GM21529 (cell line): ENCODE results near the gene CUL1.

Experiments used
- ATAC-seq: cut with Tn5 transposase; IDR thresholded peaks from one replicate; pipeline ENCODE4 v1.9.1; 2021; ENCODE audit not compliant: unreplicated experiment

CUL1 gene

DNA sequence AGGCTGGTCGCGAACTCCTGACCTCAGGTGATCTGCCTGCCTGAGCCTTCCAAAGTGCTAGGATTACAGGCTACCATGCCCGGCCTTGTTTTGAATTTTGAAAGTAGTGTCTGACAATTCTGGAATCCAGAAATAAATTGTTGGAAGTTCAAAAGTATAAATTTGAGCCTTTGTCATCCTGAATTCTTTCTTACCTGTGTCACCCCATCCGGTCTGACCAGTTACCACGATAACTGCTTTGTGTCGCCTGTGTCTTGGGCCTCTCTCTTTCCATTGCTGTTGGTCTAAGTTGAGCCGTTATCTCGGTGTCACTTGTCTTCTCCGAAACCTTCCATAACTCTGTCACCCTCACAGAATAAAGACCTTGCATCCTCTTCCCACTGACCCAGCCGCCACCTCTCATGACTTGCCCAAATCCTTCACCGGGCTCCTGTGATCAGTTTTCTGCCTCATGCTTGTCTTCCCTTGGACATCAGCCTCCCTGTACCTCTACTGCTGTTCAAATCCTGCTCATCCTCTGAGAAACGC lies 18.6 kb downstream of the CUL1 start:
- no peak for ATAC-seq

DNA sequence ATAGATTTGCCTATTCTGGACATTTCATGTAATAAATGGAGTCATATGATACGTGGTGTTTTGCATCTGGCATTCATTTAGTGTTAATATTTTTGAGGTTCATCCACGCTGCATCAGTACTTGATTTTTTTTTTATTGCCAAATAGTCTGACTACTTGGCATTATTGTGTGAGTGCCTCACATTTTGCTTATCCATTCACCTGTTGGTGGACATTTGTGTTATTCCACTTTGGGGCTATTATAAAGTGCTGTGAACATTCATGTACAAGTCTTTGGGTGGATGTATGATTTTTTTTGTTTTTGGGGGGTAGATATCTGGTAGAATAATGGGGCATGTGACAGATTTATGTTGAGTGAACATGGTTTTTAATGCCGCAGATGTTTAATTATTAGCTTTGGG lies 19.7 kb downstream of the CUL1 start:
- ATAC-seq, result no peak

- no peak for ATAC-seq
These were observed 21.1 kb downstream of the CUL1 start for GRCh38 chr7:148719753-148720152.

GRCh38 chr7:148720472-148720871 lies 21.8 kb downstream of the CUL1 start:
- ATAC-seq, result no peak

DNA sequence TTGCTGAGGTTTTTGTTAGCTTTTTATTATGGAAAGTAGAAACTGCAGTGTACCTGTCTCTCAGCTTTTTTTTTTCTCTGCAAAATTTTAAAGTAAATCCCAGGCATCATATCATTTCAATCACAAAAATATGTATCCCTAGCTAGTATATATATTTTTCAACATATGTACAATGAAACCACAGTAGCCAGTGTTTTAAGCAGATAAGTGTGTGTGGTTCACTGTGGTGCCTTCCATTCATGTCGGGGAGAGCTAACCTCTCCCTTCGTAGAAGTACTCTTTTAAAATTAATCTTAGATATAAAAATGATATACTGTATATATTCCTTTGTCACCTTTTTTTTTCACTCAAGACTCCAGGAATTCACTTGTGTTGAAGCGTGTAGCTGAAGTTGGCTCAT lies 22.7 kb downstream of the CUL1 start:
- no peak for ATAC-seq

DNA sequence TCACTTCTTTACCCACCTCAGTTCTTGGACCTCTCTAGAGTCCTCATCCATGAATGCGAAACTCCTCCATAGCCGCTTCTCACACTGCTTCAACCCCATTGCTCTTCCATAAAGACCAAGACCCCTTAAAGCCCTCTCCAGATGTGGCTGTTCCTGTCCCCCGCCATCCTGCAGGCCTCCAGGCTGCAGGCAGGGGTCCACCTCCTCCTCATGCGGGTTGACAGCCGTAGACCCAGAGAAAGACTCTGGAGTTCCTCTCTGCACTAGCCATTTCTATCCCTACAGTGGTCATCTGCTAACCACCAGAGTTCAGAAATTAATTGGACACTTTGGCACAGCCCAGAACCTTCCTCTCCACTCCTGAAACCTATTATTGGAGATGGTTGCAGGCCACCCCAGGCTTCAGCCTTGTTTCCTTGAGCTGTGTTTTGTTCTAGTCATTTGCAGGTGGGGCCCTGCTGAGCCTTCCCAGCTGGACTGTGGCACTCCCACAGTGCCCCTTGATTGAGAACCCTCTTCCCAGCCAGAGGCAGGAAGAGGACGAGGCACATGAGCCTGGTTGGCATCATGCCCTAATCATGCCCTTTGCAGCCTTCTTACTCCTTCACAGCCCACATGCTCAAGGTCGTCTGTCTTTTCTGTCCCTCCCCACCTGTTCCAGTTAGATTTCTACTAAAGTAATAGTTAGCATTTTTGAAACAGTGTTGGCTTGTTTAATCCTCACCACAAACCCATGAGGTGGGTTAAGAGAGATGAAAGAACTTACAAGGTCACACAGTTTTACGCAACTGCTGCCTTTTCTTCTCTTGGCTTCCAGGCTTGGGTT lies 23.9 kb downstream of the CUL1 start:
- no peak for ATAC-seq

GRCh38 chr7:148723166-148723559 lies 24.5 kb downstream of the CUL1 start:
- no peak for ATAC-seq

- no peak for ATAC-seq
These were observed 25.1 kb downstream of the CUL1 start for GRCh38 chr7:148723846-148724245.

DNA sequence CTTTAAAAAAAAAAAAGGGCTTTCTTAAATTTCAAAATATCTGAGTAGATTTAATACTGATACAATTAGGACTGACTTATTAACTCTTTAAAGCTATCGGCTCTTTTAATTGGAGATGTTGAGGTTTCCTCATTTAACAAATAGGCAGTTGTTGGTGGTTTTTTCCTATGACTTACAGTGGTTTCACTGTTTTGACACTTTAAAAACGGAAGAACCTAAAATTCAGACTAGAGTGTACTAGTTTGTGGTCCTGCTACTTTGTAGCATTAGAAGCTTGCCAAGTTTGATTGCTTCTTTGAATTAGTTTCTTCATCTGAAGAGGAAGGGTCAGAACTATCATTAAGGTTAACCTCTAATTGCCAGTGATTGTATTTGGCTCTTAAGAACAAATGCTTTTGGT lies 27.7 kb downstream of the CUL1 start:
- ATAC-seq, result no peak

GRCh38 chr7:148727501-148728278 lies 29.0 kb downstream of the CUL1 start:
- no peak for ATAC-seq

DNA sequence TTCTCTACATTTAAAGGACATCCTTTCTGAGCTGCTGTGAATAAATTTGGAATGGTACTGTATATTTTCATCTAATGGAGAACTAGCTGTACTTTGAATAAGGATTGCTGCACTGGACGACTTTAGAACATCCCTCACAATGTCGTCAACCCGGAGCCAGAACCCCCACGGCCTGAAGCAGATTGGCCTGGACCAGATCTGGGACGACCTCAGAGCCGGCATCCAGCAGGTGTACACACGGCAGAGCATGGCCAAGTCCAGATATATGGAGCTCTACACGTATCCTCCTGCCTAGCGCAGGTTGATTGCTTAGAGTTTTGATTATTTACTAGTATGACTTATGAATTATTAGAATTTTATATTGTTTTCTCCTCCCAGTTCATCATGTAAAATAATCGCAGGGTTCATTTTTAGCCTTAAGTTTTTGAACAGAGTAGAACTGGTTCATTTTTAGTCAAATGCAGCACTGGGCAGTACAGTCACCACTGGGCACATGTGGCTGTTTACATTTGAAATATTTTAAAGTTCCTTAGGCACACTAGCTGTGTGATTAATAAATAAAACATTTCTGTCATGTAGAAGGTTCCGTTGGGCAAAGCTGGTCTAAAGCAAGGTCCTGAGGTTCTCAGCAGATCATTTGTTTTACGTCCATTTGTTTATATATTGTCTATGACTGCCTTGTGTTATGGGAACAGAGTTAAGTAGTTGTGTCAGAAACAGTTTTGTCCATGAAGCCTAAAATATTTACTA lies 31.5 kb downstream of the CUL1 start:
- no peak for ATAC-seq

GRCh38 chr7:148732862-148733261 lies 34.2 kb downstream of the CUL1 start:
- no peak for ATAC-seq

GRCh38 chr7:148733496-148733895 lies 34.8 kb downstream of the CUL1 start:
- ATAC-seq, result no peak

DNA sequence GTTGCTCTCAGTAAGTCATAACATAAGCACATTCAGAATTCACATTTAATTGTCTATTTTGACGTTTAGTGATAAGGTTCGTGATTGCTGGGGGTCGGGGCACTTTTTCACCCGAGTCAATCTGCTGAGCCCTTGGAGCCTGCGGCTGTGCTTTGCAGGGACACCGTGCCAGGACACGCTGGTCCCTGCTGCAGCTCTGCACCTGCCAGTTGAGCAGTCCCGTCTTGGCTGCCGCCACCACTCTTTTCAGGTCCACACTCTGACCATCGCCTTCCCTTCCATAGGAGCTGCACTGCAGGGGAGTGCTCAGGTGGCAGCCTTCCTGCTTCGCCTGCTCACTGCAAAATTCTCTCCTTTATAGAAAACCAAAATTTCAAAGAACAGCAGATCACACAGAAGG lies 36.4 kb downstream of the CUL1 start:
- ATAC-seq, result no peak

DNA sequence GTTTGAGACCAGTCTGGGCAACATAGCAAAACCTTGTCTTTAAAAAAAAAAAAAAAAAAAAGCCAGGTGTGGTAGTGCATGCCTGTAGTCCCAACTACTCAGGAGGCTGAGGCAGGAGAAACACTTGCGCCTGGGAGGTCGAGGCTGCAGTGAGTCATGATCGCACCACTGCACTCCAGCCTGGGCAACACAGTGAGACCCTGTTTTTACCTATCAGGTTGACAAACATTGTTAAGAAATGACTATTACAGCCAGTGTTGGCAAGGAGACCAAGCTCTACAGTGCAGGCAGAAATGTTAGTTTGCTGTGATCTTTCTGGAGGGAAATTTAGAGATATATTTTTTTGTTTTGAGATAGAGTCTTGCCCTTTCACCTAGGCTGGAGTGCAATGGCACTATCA lies 37.3 kb downstream of the CUL1 start:
- ATAC-seq, result no peak

- no peak for ATAC-seq
These were observed 40.2 kb downstream of the CUL1 start for GRCh38 chr7:148738737-148739535.

GRCh38 chr7:148746135-148746534 lies 47.4 kb downstream of the CUL1 start:
- ATAC-seq, result no peak

DNA sequence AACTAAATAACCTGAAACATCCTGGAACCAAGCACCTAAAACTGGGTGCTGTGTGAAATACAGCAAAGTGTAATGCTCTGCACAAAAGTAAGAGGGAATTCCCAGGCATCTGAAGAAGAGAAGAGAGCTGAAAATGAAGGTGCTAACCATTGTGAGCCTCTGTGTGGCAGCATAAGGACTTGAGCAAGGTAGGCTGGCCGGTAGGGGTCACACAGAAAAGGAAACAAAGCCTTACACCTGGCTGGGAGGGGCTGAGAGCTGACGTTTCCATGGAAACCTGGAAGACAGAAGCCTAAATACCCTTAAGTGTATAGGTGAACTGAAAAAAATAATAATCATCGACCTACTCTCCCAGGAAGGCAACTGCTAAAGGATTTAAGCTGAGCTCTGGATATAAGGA lies 48.6 kb downstream of the CUL1 start:
- no peak for ATAC-seq

DNA sequence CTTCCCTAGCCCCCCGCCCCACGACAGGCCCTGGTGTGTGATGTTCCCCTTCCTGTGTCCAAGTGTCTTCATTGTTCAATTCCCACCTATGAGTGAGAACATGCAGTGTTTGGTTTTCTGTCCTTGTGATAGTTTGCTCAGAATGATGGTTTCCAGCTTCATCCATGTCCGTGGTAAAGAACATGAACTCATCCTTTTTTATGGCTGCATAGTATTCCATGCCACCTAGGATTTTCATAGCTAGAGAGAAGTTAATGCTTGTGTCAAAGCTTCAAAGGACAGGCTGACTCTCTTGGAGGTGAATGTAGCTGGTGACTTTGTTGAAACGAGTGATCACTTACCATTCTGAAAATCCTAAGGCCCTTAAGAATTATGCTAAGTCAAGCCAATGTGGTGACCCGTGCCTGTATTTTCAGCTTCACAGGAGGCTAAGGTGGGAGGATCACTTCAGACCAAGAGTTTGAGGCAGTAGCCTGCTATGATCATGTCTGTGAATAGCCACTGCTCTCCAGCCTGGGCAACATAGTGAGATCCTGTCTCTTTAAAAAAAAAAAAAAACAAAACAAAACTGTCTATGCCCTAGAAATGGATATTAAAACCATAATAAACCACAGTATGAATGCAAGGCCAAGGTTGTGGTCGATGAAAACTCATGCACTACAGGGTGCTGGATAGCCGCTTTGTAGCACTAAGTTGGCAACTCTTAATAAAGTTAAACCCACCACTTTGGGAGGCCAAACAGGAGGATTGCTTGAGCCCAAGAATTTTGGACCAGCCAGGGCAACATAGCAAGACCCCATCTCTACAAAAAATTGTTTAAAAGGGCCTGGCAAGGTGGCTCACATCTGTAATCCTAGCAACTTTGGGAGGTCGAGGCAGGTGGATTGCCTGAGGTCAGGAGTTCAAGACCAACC lies 52.0 kb downstream of the CUL1 start:
- ATAC-seq, result no peak

GRCh38 chr7:148753224-148753623 lies 54.5 kb downstream of the CUL1 start:
- no peak for ATAC-seq
